K562 (cell line): Measurements from ENCODE around the gene PMPCB. TPM values are rescaled to one million over a fixed set of nuclear protein-coding genes. Genes with fewer than 3 reads are reported as not detected.

Experiments used
- CREM ChIP-seq: IDR thresholded peaks from 2 replicates; pipeline ENCODE4 v1.6.1; 2014; ENCODE audit warnings: antibody characterized with exemption, low read depth
- ETV6 ChIP-seq, 3 experiments: fragments of 150-350 bp in 1 of 3; sonication (generic) in 1 of 3; formaldehyde crosslinking in 1 of 3; IDR thresholded peaks; 2 replicates each; pipeline versions ENCODE4 v1.6.1 to v1.8.0; 2014 to 2022; ENCODE audit warnings: borderline replicate concordance in 2 of 3, low read depth in 2 of 3, antibody characterized with exemption in 1 of 3, low read length in 1 of 3, mild to moderate bottlenecking in 1 of 3, missing genetic modification reagents in 1 of 3
- HOXB6 ChIP-seq: fragments of 250-450 bp; sonication (Bioruptor Pico); IDR thresholded peaks from 2 replicates; pipeline ENCODE4 v1.5.1; 2022; ENCODE audit warnings: mild to moderate bottlenecking, borderline replicate concordance
- KDM1A ChIP-seq, 2 experiments: fragments of 450-650 bp; IDR thresholded peaks; 2 replicates each; pipeline ENCODE4 v1.6.1; 2016; ENCODE audit warnings: mild to moderate bottlenecking in 2 of 2
- L3MBTL2 ChIP-seq: fragments of 450-650 bp; IDR thresholded peaks from 2 replicates; pipeline ENCODE4 v1.6.1; 2016; ENCODE audit warnings: mild to moderate bottlenecking, moderate library complexity
- MED1 ChIP-seq: sonication (generic); formaldehyde crosslinking; IDR thresholded peaks from 2 replicates; pipeline ENCODE4 v1.8.1; 2023; ENCODE audit warnings: missing genetic modification reagents, borderline replicate concordance
- POLR3A ChIP-seq: IDR thresholded peaks from 2 replicates; pipeline ENCODE4 v1.6.1; 2011; ENCODE audit warnings: borderline replicate concordance, mild to moderate bottlenecking, moderate library complexity; ENCODE audit not compliant: insufficient read length, insufficient read depth; ENCODE audit errors: extremely low read depth
- PRPF4 ChIP-seq: fragments of 200-400 bp; formaldehyde crosslinking; IDR thresholded peaks from one replicate; pipeline ENCODE4 v1.6.1; 2017; ENCODE audit warnings: low read length, low read depth, mild to moderate bottlenecking; ENCODE audit not compliant: insufficient read depth, poor library complexity, severe bottlenecking
- RB1 ChIP-seq: fragments of 450-650 bp; IDR thresholded peaks from 2 replicates; pipeline ENCODE4 v1.6.1; 2017; ENCODE audit warnings: low read depth, mild to moderate bottlenecking
- SNIP1 ChIP-seq: fragments of 450-650 bp; IDR thresholded peaks from 2 replicates; pipeline ENCODE4 v1.7.1; 2017; ENCODE audit warnings: low read depth, mild to moderate bottlenecking
- TAL1 ChIP-seq: fragments of 450-650 bp; IDR thresholded peaks from 2 replicates; pipeline ENCODE4 v1.6.1; 2016; ENCODE audit warnings: mild to moderate bottlenecking
- TSHZ1 ChIP-seq: fragments of 250-450 bp; sonication (Bioruptor Pico); IDR thresholded peaks from 2 replicates; pipeline ENCODE4 v1.4.0; 2020; ENCODE audit warnings: mild to moderate bottlenecking, moderate library complexity
- ZBTB1 ChIP-seq: sonication (generic); formaldehyde crosslinking; IDR thresholded peaks from 2 replicates; pipeline ENCODE4 v1.8.1; 2023; ENCODE audit warnings: missing genetic modification reagents, low read depth, mild to moderate bottlenecking, borderline replicate concordance
- ZBTB5 ChIP-seq: fragments of 450-650 bp; IDR thresholded peaks from 2 replicates; pipeline ENCODE4 v1.6.1; 2017; ENCODE audit warnings: antibody characterized with exemption
- ZFP36 ChIP-seq: fragments of 150-350 bp; IDR thresholded peaks from 2 replicates; pipeline ENCODE4 v1.6.1; 2018; ENCODE audit warnings: low read length, low read depth; ENCODE audit not compliant: partially characterized antibody
- ZFPM2 ChIP-seq: fragments of 250-450 bp; sonication (Bioruptor Pico); IDR thresholded peaks from 2 replicates; pipeline ENCODE4 v1.5.1; 2022; ENCODE audit warnings: mild to moderate bottlenecking
- ZKSCAN8 ChIP-seq: fragments of 200-800 bp; sonication (Bioruptor generic); IDR thresholded peaks from 2 replicates; pipeline ENCODE4 v1.6.1; 2016; ENCODE audit warnings: missing genetic modification characterization, missing compliant biosample characterization
- polyA plus RNA-seq, 8 experiments: library from polyadenylated mRNA; depleted of rRNA in 4 of 8; stranded (reverse) in 5 of 8; unstranded in 3 of 8; fragments of >200 nt; fragmentation: Nextera tagmentation in 2 of 8; fragmentation: Illumina TruSeq in 1 of 8; extraction: Ambion mirVana in 2 of 8; extraction: Trizol in 1 of 8; gene quantifications; 2 replicates each; pipeline versions ENCODE4 v1.2.1 to v1.2.3, GENCODE V29; 2011 to 2014; ENCODE audit warnings: inconsistent platforms in 1 of 8, missing spikeins in 1 of 8
- total RNA-seq, 7 experiments: library from RNA; depleted of rRNA in 6 of 7; stranded (reverse); fragments of >200 nt in 6 of 7; fragmentation: Illumina TruSeq in 2 of 7; extraction: Trizol in 2 of 7; gene quantifications; 2 replicates each; pipeline versions ENCODE4 v1.2.1 to v1.2.3, GENCODE V29; 2011 to 2021; ENCODE audit warnings: low replicate concordance in 1 of 7
- TF ChIP-seq, protein P1 (sequence below): fragments of 450-650 bp; conservative IDR thresholded peaks from 2 replicates; pipeline ENCODE4 v1.6.1; 2016; ENCODE audit warnings: missing genetic modification characterization, low read depth, mild to moderate bottlenecking, control low read depth, missing compliant biosample characterization
- TF ChIP-seq, protein P2 (sequence below): fragments of 450-650 bp; IDR thresholded peaks from 2 replicates; pipeline ENCODE4 v1.6.1; 2018; ENCODE audit warnings: mild to moderate bottlenecking, low read depth; ENCODE audit not compliant: partially characterized antibody

Gene PMPCB
- total and polyA plus RNA-seq, 9 of the 15 experiments (the other 6 are each of a cell fraction or from before 2014, with no cell fraction given) = 61.2 to 209 (median 105) TPM

DNA sequence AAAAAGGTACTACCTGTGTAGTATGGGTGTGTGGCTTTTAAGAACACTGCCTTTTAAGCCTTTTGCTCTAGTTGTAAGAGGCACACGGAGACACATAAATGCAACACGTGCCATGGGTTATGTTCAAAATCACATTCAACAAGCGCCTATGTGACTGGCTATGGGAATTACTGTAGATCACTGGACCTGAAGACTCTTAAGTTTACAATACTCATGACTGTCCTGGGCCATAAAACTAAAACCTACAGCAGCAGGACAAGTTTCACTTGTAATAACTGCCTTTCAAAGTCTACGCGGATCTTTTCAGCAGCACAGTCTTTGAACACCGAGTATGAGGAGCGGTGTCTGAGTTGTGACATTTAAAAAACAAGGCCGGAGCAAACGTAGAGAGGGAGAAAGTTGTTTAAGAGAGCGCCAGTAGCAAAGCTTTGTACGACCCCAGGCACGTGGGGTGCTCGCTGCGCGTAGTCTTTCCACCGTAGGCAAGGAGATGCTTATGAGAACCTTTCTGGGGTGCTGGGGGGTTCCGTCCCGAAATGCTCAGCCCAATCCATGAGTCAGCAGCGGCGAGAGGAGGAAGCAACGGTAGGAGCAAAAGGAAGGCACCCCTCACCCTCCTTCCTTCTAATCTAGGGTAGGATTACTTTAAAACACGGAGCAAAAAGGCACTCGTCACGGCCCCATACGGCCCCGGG, 46.7 kb downstream of the PMPCB start (continued):
- TF ChIP-seq TSHZ1 (CRISPR knock-in tag) (no peak), HOXB6 (0 out of 2 replicates have a peak, but pooled peaks have one; percentile 5), ZKSCAN8 (CRISPR knock-in tag) (peak; percentile 53; the same call in 1 of the 2 replicates), PRPF4 (no peak), TAL1 (no peak), POLR3A (no peak), CREM (no peak), L3MBTL2 (no peak), SNIP1 (no peak), ZFP36 (no peak), ETV6 (IDR thresholded peaks at IDR 0.05; ENCODE audit: borderline replicate concordance in 1 of 2, low read depth in 2 of 2, low read length in 1 of 2) (no peak), ETV6 (CRISPR knock-in tag; IDR thresholded peaks at IDR 0.05; ENCODE audit: borderline replicate concordance) (no peak), RB1 (no peak), KDM1A (IDR thresholded peaks at IDR 0.05) (no peak), ZBTB5 (no peak), MED1 (CRISPR knock-in tag) (no peak), ZBTB1 (CRISPR knock-in tag) (no peak), ZFPM2 (CRISPR knock-in tag) (no peak)
- TF ChIP-seq, protein P1, sequence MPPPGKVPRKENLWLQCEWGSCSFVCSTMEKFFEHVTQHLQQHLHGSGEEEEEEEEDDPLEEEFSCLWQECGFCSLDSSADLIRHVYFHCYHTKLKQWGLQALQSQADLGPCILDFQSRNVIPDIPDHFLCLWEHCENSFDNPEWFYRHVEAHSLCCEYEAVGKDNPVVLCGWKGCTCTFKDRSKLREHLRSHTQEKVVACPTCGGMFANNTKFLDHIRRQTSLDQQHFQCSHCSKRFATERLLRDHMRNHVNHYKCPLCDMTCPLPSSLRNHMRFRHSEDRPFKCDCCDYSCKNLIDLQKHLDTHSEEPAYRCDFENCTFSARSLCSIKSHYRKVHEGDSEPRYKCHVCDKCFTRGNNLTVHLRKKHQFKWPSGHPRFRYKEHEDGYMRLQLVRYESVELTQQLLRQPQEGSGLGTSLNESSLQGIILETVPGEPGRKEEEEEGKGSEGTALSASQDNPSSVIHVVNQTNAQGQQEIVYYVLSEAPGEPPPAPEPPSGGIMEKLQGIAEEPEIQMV (tag) = no peak
- TF ChIP-seq, protein P2, sequence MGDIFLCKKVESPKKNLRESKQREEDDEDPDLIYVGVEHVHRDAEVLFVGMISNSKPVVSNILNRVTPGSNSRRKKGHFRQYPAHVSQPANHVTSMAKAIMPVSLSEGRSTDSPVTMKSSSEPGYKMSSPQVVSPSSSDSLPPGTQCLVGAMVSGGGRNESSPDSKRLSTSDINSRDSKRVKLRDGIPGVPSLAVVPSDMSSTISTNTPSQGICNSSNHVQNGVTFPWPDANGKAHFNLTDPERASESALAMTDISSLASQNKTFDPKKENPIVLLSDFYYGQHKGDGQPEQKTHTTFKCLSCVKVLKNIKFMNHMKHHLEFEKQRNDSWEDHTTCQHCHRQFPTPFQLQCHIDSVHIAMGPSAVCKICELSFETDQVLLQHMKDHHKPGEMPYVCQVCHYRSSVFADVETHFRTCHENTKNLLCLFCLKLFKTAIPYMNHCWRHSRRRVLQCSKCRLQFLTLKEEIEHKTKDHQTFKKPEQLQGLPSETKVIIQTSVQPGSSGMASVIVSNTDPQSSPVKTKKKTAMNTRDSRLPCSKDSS = no peak
